ENCODE data around the gene LINGO3. TPM values are rescaled to one million over a fixed set of nuclear protein-coding genes. Genes with fewer than 3 reads are reported as not detected.

The LINGO3 gene
- total and polyA plus RNA-seq, 2 of the 8 experiments (the other 6 are each of a cell fraction or from before 2014, with no cell fraction given) = 0.59 TPM; not detected in 1

DNA sequence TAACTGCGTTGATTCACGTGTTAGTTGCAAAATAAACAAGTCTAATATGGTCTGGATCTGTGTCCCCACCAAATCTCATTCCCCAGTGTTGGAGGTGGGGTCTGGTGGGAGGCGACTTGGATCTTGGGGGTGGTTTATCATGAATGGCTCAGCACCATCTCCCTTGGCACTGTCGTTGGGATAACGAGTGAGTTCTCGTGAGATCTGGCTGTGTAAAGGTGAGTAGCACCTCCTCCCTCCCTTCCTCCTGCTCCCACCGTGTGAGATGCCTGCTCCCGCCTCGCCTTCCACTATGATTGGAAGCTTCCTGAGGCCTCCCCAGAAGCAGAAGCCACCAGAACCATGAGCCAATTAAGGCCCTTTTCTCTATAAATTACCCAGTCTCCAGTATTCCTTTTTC, 30.8 kb downstream of the LINGO3 start (continued):
- TF ChIP-seq CTCF (IDR thresholded peaks at IDR 0.05; ENCODE audit: control extremely low read depth in 1 of 3, insufficient read depth in 1 of 3, low read depth in 1 of 3, low read length in 3 of 3) (no peak), RXRA (IDR thresholded peaks at IDR 0.05; ENCODE audit: insufficient read depth, low read depth, low read length) (no peak), CHD2 (IDR thresholded peaks at IDR 0.05; ENCODE audit: low read length) (no peak), HDAC2 (IDR thresholded peaks at IDR 0.05; ENCODE audit: borderline replicate concordance in 1 of 2, low read depth in 2 of 2, low read length in 2 of 2) (no peak)
